Stimulated activated CD4-positive, alpha-beta T cell treated with anti-CD3 and anti-CD28 coated beads, Interleukin-12 subunit alpha, Interleukin-12 subunit beta, amount 100 ng/mL, for 48 hours (primary cell): Measurements from ENCODE around the gene SYNE1.
A peak's percentile ranks its signal among the peaks of the same experiment; 100 is the strongest.

Experiments used
- DNase-seq, 3 donors: peaks; one replicate each; pipeline ENCODE4 v3.0.0-alpha.2; 2020; ENCODE audit warnings: low read depth in 2 of 3, low spot score in 1 of 3

The SYNE1 gene

DNA sequence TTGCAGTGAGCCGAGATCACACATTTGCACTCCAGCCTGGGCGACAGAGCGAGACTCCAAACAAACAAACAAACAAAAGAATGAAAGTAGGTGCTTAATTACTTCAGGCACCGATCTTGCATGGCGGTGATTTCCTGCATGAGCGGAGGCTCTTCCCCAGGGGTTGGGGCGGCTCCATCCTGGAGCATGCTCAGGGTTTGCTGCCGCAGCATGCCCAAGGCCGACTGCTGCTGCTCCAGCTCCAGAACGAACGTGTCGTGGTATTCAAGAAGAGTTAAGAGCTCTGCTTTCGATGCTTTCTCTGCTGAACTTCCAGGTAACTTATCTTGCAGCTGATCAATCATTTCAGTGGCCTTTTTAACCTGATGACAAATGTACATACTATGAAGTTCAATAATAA, 313.8 kb downstream of the SYNE1 start:
- no peak for DNase-seq

DNA sequence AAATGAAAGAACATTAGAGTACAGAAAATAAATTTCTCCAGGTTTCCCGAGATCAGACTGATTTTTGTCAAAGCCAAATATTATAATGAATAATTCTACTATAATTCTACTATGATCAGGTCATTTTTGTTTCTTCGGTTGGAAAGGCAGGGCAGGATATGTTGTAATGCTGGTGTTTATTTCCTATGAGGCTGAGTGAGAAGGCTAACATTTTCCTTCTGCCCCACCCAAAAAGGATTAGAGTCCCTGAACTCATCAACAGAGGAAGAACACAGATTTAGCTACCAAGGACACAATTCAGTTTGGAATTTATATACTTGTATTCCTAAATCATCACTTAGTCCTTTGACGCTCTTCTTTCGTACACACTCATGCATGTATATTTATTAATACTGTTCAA, 318.9 kb downstream of the SYNE1 start:
- no peak for DNase-seq

DNA sequence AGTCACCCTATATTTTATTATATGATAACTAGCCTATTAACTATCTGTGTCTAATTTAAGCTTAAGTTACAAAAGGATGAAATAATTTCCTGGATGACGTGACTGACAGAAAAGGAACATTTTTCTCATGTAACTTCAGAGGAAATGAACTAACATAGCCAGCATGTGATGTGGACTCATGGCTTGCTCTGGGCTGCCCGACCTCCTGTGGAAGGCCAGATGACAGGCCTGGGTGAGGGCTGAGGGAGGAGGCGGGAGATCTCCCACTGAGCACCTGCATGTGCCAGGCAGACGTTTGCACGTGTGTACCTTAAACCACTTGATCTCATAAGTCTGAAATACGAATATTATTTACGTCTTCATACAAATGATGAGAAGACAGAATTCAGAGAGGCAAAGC, 321.1 kb downstream of the SYNE1 start:
- DNase-seq: no peak

GRCh38 chr6:152314483-152314832, 322.7 kb downstream of the SYNE1 start:
- no peak for DNase-seq

GRCh38 chr6:152313542-152314482, 323.4 kb downstream of the SYNE1 start:
- no peak for DNase-seq

DNA sequence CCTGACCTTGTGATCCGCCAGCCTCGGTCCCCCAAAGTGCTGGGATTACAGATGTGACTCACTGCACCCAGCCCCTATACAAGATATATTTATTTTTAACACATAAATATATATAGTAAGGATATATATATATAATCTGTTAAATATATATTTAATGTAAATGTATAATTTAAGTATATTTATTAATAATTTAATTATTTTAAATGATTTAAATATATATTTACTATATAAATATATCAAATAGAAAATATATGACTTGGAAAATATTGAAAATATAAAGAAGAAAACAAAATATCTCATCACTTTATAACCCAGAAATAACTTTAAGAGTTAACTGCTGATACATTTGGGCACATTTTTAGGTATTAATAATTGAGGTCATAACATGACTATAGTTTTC, 324.7 kb downstream of the SYNE1 start:
- DNase-seq: no peak

GRCh38 chr6:152310371-152310954, 326.7 kb downstream of the SYNE1 start:
- no peak for DNase-seq

GRCh38 chr6:152309648-152310047, 327.5 kb downstream of the SYNE1 start:
- peak; percentile 39 to 59 (median 43) for DNase-seq

GRCh38 chr6:152309006-152309405, 328.2 kb downstream of the SYNE1 start:
- no peak for DNase-seq

- no peak for DNase-seq
These were observed 328.9 kb downstream of the SYNE1 start for GRCh38 chr6:152308306-152308705.

DNA sequence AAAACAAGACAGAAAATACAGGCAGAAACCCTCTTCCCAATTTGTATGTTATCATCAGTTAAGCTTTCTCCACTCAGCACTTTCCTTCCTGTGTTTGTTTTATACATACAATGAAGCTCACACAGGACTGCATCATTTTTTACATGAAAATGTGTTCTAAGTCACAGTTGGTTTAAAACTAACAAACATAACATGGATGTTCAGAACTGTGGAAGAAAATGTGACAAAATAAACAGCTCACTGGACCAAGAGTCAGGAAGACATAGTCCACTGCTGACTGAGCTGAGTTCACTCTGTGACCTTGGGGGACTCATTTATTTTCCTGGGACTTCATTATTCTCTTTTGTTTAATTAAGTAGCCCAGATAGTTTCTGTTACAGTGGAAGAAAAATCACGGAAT, 331.5 kb downstream of the SYNE1 start:
- no peak for DNase-seq

DNA sequence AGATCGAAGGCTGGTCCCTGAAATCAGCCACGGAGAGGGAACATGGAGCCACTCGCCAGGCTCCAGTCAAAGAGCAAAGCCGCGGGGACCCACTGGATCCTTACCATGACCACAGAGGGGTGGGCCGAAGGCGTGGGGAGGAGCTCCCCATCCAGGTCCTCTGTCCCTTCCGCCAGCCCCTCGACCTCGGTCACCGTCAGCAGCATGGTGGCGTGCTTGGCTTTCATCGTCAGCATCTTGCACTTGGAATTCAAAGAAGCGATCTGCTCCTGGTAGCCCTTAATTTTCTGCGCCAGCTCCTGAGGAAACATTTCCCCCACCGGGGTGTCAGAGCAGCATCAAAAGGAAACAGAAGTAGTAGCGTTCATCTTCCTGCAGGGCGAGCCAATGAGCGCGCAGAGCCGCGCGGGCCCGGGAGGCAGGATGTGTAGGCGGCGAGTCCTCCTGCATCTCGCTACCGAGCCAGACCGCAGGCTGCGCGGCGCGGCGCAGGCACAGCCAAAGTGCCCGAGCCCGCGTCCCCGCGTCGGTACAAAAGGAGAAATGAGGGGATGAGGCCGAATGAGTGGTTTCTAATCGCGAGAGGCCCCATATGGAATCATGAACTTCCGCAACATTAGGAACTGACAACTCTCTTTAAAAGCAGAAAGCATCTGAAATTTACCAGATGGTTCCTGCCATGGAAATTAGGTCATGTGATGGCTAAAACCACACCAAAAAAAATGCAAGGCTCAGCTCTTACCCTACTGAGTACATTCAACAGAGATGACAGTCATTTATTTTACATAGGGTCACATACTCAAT, 335.2 kb downstream of the SYNE1 start:
- peak; percentile 80 to 88 (median 83) for DNase-seq

DNA sequence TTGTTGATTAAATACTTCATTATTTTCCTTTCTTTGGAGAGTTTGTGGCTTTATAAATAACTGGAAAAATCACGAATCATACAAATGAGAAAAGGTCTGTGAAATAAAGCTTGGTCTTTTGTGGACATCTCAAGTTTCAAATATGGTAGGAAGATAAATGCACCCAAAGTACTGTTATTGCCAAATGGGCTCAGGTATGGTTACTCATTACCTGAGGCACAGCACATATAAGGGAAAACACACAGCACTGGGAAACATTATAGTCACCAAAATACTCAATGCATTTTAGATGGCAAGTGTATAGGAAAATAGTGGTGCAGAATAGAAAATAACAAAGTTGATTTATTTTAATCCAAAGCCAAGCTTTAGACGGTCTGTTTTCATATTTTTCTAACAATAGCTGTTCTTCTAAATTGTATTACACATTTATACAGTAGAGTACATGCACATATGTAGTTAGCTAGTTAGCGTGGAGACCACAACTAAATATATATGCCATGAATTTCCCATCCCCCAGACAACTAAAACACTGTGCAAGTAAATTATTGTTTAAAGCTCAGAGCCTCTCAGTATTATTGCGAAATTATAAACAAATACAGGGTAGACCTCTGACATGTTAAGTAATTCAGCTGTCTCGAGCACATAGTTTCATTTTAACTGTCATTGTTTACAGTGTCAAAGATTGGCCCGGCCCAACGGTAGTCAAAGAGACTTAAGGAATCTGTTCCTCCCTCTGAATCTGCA, 336.0 kb downstream of the SYNE1 start:
- no peak for DNase-seq

DNA sequence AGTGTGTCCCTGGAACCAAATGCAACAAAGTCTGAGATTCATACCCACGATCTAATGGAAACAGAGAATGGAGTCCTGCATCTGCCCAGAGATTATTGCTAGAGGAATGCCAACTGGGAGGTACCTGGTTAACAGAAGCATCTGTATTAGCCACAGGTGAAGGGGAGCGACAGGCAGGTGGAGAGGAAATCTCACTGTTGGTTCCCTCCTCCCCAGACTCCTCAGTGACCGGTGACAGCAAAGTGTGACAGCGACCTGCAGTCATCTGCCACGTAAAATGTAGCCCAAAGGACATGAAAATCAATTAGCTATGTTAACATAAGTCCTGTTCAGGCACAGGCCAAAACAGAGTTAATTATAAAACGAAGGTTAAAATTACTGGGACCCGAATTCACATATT, 336.6 kb downstream of the SYNE1 start:
- no peak for DNase-seq

DNA sequence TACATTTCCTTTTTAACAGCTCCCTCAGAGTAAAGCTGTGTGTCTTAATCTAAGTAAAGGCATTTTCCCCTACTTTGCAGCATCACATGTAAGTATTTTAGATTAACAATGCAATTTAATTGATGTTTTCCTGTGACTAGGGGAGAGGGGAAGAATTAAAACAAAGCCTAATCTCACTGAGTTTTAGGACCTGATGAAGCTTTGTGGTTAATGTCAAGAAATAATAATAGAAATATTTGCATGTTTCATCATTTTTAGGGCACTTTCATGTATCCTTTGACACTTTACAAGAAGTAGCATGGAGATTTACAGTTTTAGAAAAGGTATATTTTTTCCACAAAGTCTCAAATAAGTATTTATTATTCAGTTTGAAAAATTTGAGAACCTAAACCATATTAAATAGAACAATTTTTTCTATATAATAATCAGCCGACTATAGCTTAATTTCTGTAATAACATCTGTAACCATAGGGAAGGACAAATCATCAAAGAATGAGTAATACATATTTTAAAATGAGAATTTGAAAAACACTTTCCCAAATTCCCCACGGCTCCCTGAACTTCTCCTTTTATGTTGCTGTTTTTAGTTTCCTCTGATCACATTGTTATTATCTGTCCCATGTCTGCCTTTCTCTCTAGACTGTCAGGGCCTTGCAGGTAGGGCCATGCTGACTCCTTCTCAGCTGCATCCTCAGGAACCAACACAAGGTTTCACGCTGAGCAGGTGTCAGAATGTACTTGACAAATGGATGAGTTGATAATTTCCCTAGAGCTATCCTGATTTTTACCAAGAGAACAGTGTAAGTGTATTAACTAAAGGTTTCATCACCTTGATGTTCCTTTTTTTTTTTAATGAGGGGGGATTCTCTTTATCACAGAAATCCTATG, 338.1 kb downstream of the SYNE1 start:
- DNase-seq: no peak

DNA sequence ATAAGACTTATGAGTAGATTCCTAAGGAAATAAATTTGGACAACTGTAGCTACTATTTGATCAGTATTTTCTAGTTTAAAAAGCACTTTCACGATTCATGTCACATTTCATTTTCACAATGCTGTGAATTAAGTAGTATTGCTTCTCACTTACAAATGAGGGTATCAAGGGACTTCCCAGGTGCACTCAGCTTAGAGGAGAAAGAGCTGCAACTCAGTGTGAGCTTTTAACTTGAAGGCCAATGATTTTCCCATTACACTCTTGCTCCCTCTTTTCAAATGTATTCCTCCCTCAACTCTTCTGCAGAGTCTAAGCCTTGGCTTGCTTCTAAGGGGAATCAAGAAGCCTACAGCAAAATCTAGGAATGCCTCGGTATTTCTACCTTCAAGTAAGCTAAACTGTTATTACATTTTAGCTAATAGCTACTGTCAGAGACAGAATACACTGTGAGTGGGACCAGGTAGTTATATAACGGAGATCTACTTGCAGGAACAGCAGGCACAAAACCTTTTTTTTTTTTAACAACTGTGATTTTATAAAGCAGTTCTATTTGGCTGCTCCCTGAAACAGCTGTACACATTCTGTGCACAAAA, 339.0 kb downstream of the SYNE1 start:
- DNase-seq: no peak

GRCh38 chr6:152296648-152297376, 340.4 kb downstream of the SYNE1 start:
- DNase-seq: no peak

GRCh38 chr6:152295920-152296319, 341.2 kb downstream of the SYNE1 start:
- DNase-seq: no peak

DNA sequence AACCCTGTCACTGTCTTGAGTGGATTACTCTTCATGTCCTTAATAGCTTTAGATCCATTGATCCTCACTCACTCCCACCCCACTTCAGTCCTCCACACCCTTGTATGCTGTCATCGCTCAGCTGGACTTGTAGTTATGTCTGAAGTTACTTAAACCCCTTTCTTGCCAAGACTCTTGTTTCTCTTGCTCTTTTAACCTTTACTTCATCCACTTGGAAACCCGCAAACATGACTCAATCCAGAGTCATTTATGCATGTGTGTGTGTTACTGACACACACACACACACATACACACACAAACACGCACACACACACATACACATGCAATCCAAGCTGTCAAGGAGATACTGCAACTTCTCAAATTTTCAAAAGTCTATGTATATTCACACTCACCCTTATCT, 341.8 kb downstream of the SYNE1 start:
- no peak for DNase-seq
